ENCODE results near the gene IRX2.

The IRX2 gene

DNA sequence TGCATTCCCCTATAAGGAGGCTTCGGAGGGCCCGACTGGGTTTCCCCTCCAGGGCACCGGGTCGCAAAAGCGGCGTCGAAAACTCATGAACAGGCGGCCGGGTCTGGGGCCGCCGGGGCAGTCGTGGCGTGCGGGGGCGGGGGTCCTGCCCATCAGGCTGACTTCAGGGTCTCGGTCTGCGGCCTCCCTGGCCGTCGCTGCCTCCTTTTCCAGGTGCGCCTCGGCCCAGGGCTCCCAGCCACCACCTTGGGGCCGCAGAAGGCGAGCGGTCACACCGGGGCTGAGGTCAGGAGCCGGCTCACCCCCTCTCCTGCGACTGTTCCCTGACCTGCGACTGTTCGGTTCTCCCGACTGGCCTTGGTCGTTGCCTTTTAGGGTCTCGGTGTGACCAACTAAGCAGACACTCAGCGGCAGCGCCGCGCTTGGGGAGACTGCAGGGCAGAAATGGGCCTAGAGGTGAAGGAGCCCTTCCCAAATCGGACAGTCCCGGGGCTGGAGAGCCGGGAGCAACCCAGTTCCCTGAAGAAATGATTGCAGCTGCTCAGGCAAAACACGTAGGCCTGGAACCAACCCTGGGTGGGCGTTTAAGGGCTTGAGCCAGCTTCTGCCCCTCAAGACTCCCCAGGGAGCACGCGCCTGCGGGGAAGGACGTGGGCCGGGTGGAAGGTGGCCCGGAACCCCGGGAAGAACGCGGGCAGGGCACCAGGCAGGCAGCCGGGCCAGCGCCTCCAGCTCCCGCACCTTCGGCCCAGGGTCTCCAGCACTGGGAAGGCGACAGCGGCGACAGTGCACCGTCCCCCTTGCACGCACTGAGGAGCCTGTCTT is 11.2 kb downstream of the IRX2 start:
- FAIRE-seq = no peak

GRCh38 chr5:2739360-2740050 is 12.0 kb downstream of the IRX2 start:
- no peak for FAIRE-seq

GRCh38 chr5:2738700-2739359 is 12.6 kb downstream of the IRX2 start:
- FAIRE-seq = no peak

- FAIRE-seq = no peak
Measured at GRCh38 chr5:2738156-2738699, 13.2 kb downstream of the IRX2 start.

- FAIRE-seq = no peak
Measured at GRCh38 chr5:2737273-2738155, 14.0 kb downstream of the IRX2 start.

DNA sequence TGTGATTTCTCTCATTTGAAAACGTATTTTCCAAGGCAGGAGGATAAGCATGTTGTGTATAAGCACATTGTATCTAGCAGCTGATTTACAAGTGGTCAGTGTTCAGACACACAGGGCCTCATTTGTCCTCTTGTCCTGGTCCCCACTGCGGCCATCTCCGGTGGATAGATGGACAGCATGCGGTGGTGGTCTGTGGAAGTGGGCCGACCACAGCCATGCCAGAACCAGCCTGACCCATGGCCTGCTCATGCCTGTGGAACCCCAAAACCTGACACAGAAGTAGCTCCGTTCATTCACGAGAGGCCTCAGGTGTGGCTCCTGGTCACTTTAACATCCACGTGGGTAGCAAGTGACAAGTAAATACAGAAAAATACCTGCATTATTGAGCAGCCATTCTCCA is 14.6 kb downstream of the IRX2 start:
- no peak for FAIRE-seq

DNA sequence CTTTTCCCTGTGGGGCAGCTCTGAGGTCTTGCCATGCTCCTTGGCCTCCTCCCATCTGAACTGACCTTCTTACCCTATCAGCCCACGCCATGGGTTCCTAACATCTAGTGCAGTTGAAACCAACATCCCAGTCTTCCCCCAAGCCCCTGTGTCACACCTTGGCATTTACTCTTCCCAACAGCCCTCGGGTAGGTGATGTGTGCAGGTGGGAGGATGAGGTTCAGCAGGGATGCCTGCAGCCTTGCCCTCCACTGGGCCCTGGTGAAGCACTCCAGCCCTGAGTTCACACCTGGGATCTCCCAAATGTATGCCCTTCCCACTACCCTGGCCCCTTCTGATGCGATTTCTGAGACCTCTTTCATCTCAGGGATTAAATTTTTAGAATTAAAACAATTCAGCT is 15.5 kb downstream of the IRX2 start:
- no peak for FAIRE-seq

DNA sequence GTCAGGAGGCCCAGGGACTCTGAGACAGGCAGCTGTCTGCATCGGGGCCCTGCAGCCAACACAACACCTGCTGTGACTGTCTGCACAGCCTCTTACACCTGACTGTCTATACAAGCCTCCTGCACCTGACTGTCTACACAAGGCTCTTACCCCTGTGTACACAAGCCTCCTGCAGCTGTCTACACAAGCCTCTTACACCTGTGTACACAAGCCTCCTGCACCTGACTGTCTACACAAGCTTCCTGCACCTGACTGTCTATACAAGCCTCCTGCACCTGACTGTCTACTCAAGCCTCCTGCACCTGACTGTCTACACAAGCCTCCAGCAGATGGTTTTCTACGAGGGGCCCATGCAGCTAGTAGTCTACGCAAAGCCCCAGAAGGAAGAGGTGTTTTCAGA is 18.6 kb downstream of the IRX2 start:
- no peak for FAIRE-seq

GRCh38 chr5:2732004-2732403 is 19.5 kb downstream of the IRX2 start:
- FAIRE-seq = no peak

- no peak for FAIRE-seq
Measured at GRCh38 chr5:2729189-2729588, 22.3 kb downstream of the IRX2 start.

GRCh38 chr5:2727550-2727949 is 23.9 kb downstream of the IRX2 start:
- FAIRE-seq = no peak

DNA sequence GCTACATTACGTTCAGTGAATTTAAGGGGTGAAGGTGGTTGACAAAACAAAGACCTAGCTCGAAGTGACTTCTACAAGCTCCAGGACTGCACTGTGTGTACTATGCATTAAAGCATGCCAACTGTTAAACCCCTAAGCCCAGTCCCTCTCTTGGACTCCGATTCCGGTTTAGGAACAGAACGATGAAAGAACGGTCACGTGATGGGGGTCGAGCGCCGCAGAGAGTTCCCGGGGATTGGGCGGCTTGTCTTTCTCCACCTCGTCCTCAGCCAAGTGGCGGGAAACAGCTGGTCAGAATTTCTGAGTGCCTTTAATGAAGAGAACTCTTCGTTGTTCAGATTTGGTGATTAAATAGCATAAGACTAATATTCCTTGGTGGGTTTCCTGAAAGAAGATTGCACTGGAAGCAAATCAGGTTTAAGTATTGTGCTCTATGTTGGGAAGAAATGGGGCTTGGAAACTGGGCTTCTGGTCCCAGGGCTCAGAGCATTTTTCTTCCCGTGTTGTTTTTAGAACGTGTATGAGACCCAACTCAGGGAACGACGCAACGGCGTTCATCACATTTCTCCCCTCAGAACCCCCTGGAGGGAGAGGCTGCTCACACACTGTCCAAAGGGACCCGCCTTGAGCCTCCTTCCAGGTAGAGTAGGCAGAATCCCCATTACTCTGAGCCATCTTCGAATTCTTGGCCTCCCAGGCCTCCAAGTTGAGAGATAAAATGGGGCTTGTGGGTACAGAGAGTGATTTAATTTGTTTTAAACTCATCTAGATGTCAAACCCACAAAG is 25.3 kb downstream of the IRX2 start:
- FAIRE-seq = no peak

DNA sequence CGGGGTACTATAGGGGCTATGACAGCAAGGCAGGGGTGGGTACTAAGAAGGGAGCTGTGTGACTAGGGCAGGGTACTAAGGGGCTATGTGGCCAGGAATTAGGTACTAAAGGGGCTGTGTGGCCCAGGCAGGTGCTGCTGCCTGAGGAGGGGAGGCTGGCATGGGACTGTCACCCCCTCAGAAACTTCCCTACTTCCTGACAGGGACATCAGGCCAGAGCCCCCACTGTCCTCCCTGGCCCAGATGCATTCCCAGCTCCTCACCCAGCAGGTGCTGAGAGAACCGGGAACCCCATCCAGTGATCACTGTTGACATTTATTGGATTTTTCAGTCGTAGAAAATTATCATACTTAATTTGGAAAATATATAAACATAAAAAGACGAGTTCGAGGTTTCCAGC is 26.6 kb downstream of the IRX2 start:
- no peak for FAIRE-seq

- FAIRE-seq = no peak
Measured at GRCh38 chr5:2724031-2724581, 27.4 kb downstream of the IRX2 start.

- FAIRE-seq = no peak
Measured at GRCh38 chr5:2722901-2723300, 28.6 kb downstream of the IRX2 start.

DNA sequence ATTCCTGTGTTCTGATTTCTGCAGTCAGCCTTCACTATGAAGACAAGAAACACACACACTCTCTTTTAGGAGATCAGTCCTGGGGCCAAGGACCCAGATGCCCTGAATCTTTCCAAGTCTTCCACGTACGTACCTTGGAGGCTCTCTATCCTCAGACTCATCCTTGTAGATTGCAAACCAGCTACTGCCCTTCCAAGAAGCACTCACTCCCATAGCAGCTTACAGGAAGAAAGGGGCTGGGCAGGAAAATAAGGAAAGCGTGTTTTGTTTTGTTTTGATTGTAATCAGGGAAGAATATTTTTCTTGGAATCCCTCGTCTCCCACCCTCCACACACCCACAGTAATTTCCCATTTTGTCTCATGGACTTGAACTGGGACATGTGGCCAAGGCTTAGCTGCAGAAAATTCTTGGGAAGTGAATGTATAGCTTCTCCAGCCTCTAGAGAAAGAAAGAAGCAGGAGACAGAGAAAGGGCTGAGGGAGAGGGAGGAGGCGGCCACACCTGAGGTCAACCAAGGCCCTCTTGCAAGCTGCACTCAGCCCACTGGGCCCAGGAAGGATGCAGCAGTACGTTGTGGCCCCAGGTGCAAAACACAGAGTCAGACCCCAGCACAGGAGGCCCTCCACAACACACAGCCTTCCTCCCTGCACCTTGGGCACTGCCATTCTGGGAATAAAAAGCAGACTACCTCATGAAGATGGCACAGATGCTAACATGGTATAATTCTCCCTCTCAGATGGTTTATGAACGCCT is 29.9 kb downstream of the IRX2 start:
- FAIRE-seq = no peak

GRCh38 chr5:2719332-2719731 is 32.1 kb downstream of the IRX2 start:
- no peak for FAIRE-seq

GRCh38 chr5:2718115-2718514 is 33.4 kb downstream of the IRX2 start:
- FAIRE-seq = no peak

DNA sequence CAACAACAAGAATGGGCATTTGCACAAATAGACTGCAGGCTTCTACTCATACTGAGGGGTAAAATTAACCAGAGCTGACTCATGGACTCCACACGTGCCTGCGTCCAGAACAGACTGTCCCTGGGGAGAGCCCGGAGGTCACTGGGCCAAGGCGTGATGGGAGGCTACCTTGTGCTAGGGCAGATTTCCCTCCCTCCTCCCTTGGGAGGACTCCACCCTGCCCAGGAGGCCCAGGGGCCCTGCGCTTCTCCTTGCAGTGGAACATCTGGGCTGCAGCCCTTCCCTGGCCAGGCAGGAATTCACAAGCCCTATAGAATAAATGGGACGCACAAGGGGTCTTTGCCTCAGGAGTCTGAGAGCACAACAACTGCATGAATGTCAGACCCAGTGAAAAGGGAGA is 35.6 kb downstream of the IRX2 start:
- FAIRE-seq = no peak

DNA sequence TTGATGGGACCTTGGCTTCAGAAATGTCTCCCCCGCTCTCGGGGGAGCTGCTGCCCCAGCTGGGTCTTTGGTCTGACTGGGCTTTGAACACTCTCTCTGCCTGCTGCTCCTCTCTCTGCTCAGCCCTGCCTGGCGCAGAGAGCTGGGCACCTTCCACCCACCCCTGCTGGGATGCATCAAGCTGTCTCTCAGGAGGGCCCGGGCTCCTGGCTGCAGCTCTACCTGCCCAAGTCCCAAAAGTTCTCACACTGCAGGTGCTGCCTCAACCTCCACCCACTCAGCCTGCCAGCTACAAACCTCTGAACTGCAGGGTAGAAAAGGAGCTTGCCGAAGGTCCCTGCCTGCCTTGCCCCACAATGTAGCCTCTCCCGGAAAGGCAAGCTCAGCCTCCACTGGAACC is 36.7 kb downstream of the IRX2 start:
- FAIRE-seq = no peak

GRCh38 chr5:2714026-2714425 is 37.5 kb downstream of the IRX2 start:
- FAIRE-seq = no peak

All from A204.1 (cell line).